Measurements from ENCODE around the gene FCER1A. TPM values are rescaled to one million over a fixed set of nuclear protein-coding genes. Genes with fewer than 3 reads are reported as not detected.
"Not testable (repeated sequence)": the region's sequence is repeated elsewhere in the genome, so short reads cannot be mapped to it uniquely, and the experiment has no call there.

FCER1A gene
- total RNA-seq, 1 donor from 2014 or later: not detected

DNA sequence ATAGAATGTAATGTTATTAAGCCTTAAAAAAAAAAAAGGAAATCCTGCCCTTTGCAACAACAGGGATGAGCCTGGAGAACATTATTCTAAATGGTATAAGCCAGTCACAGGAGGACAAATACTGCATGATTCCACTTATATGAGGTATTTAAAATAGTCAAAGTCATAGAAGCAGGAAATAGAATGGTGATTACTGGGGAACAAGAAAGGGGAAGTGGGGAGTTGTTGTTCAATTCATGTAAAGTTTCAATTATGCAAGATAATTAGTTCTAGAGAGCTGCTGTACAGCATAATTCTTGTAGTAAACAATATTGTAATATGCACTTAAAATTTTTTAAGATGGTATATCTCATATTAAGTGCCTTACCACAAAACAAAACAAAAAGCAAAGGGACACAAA lies 13.2 kb downstream of the FCER1A start:
- H3K4me3 Mint-ChIP-seq: no peak overlapping the region
- H3K9me3 Mint-ChIP-seq: no peaks in the 10 kb centered on the region
- H3K36me3 Mint-ChIP-seq (ENCODE audit: low read depth): no peaks in the 10 kb centered on the region
- DNase-seq: no peak
- intact Hi-C loops (cut with micrococcal nuclease): no loop called here
- no peak overlapping the region for H3K27ac Mint-ChIP-seq
- no peaks in the 10 kb centered on the region for H3K4me1 Mint-ChIP-seq
- H3K27me3 Mint-ChIP-seq: no peaks in the 10 kb centered on the region

DNA sequence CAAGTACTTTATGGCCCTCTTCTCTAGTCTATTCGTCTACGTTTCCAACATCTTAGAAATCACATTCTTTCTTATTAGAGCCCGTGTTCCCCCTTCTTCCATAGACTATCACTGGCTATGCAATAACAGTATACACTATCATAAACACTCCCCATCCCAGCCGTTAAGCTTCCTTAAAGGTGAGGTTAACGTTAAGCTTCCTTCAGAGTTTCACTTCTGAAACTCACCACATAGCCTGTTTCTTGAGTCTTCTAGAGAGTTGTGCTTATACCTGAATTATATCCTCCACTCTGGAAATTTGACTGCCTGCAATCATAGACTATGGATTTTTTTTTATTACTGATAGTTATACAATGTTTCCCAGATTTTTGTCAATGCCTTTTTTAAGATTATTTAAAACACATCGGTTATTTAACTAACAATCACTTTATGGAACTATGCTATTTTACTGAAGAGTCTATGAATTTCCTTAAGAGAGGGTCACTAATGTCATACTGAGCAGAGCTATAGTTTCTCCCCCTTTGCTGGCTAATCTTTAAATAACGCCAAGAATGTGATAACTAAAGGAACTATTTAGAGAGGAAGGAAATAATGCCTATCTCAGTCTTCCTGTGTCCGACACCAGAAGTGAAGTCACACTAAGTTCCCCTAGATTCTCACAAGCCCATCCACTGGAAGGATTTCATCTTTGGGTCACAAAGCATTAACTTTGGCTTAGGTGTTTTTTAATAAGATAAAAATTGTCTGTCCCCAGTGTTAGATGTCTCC lies 16.8 kb downstream of the FCER1A start:
- Mint-ChIP-seq H3K4me3 (no peak overlapping the region), H3K27ac (no peak overlapping the region), H3K36me3 (ENCODE audit: low read depth) (no peaks in the 10 kb centered on the region), H3K4me1 (no peaks in the 10 kb centered on the region), H3K9me3 (no peaks in the 10 kb centered on the region), H3K27me3 (no peaks in the 10 kb centered on the region)
- no peak for DNase-seq
- intact Hi-C loops (cut with micrococcal nuclease): no loop called here

DNA sequence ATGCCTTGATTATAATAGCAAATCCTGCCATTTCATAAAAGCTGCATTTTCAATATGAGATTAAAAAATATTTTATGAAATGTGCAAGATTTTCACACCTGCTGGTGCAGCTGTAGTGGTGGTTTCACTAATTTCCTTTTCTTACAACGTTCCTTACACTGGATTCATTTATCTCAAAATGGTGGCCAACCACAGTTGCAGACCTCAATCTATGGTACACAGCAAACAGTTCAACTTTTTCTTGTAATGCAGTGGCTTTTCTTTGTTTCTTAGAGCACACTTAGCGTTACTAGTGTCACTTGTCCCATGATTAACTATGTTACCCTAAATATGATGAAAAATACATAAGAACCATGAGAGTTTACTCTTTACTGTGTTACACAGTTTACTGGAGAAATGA lies 32.7 kb downstream of the FCER1A start:
- DNase-seq: no peak
- no peak overlapping the region for H3K4me3 Mint-ChIP-seq
- H3K27ac Mint-ChIP-seq: no peak overlapping the region
- intact Hi-C loops (cut with micrococcal nuclease): no loop called here
- no peaks in the 10 kb centered on the region for H3K27me3 Mint-ChIP-seq
- H3K4me1 Mint-ChIP-seq: no peaks in the 10 kb centered on the region
- H3K36me3 Mint-ChIP-seq (ENCODE audit: low read depth): no peaks in the 10 kb centered on the region
- no peaks in the 10 kb centered on the region for H3K9me3 Mint-ChIP-seq

DNA sequence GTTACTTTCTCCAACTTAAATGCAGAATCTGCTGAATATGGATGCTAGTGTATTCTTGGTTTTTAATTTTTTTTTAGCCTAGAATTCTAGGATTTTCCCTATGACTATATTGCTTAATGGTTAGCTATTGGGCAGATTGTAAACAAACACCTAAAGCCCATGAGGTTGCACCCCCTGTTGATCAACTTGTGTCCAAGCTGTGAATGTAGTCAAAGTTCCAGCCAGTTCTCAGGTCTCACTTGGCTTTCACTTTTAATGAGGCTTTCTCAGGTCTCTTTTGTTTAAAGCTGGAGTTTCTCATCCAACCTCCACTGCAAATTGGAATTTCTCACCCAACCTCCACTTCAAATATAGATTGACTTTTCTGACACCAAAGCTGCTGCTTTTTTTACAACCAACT lies 35.9 kb downstream of the FCER1A start:
- DNase-seq: no peak
- intact Hi-C loops (cut with micrococcal nuclease): no loop called here
- no peaks in the 10 kb centered on the region for H3K36me3 Mint-ChIP-seq (ENCODE audit: low read depth)

DNA sequence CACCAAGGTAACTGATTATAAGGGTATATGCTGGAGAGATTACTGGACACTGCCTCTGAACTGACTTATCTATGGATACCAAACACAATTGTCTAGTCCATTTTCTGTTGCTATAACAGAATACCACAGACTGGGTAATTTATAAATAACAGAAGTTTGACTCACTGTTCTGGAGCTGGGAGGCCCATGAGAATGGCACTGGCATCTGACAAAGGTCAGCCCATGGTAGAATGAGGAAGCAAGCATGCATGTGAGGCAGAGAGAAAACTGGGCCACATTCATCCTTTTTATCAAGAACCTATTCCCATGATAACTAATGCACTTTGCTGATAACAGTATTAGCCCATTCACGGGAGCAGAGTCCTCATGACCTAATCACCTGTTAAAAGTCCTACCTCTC lies 37.4 kb downstream of the FCER1A start:
- H3K27me3 Mint-ChIP-seq: no peaks in the 10 kb centered on the region
- intact Hi-C loops (cut with micrococcal nuclease): no loop called here
- no peak overlapping the region for H3K4me3 Mint-ChIP-seq
- no peaks in the 10 kb centered on the region for H3K9me3 Mint-ChIP-seq
- DNase-seq: no peak
- H3K4me1 Mint-ChIP-seq: no peaks in the 10 kb centered on the region
- H3K36me3 Mint-ChIP-seq (ENCODE audit: low read depth): no peaks in the 10 kb centered on the region
- no peak overlapping the region for H3K27ac Mint-ChIP-seq

More for the DNA sequence above, 35.9 kb downstream of the FCER1A start:
- Mint-ChIP-seq H3K27ac (no peak overlapping the region), H3K27me3 (no peaks in the 10 kb centered on the region), H3K4me3 (no peak overlapping the region), H3K4me1 (no peaks in the 10 kb centered on the region), H3K9me3 (no peaks in the 10 kb centered on the region)

DNA sequence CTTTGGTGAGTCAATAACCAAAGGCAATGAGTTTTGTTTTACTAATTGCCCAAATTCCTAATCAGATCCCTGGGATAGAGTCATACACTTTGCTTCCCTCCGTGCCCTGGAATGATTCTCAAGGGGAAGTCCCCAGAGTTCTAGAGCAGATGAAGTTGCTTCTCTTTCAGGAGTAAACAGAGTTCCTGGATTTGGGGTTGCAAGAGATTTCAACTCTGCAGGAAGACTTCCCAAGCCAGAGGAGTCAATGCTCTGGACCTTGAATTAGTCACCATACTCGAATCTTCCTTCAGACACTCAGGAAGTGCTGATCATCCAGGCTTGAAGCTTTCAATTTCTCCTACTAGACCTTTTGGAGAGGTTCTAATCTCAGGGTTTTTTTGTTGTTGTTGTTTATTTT lies 39.6 kb downstream of the FCER1A start:
- no peaks in the 10 kb centered on the region for H3K9me3 Mint-ChIP-seq
- H3K27ac Mint-ChIP-seq: no peak overlapping the region
- no peak for DNase-seq
- H3K4me1 Mint-ChIP-seq: no peaks in the 10 kb centered on the region
- H3K36me3 Mint-ChIP-seq (ENCODE audit: low read depth): no peaks in the 10 kb centered on the region
- H3K27me3 Mint-ChIP-seq: no peaks in the 10 kb centered on the region
- H3K4me3 Mint-ChIP-seq: no peak overlapping the region
- intact Hi-C loops (cut with micrococcal nuclease): no loop called here

DNA sequence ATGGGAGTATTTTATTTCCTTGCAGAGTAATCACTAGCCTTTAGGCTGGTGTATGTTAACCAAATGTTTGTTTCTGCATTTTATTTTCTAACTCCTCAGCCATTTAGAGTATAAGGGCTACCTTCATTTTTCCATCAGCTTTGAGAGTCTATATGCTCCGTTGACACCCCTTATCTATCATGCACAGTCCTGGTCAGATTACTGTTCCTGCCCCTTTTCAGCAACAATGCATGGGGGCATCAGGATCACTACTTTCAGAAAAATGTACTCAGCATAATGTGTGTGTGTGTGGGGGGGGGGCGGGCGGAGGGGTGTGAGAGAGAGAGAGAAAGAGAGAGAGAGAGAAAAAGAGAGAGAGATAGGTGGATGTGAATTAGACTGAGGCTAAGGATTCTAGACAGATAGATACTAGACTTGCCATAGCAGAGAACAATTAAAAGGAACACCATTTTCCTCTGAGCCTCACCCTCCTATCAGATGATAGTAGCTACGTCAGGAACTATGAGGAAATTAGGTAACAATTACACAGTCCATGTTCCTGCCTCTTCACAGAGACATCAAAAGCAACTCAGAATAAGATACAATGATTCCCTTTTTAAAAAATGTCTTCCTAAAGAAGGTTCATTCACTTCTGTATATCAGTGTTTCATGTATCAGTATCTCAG lies 40.8 kb downstream of the FCER1A start:
- Mint-ChIP-seq H3K4me1 (no peaks in the 10 kb centered on the region), H3K27ac (no peak overlapping the region), H3K36me3 (ENCODE audit: low read depth) (no peaks in the 10 kb centered on the region), H3K4me3 (no peak overlapping the region), H3K9me3 (peaks cover 4% of the 10 kb centered on the region), H3K27me3 (no peaks in the 10 kb centered on the region)
- intact Hi-C loops (cut with micrococcal nuclease): no loop called here
- DNase-seq: no peak

DNA sequence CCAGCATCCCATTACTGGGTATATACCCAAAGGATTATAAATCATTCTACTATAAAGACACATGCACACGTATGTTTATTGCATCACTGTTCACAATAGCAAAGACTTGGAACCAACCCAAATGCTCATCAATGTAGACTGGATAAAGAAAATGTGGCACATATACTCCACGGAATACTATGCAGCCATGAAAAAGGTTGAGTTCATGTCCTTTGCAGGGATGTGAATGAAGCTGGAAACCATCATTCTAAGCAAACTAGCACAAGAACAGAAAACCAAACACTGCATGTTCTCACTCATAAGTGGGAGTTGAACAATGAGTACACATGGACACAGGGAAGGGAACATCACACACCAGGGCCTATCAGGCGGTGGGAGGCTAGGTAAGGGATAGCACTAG lies 47.2 kb downstream of the FCER1A start:
- DNase-seq; H3K36me3 Mint-ChIP-seq (ENCODE audit: low read depth); H3K4me3 Mint-ChIP-seq; H3K27ac Mint-ChIP-seq; intact Hi-C loops (cut with micrococcal nuclease); H3K27me3 Mint-ChIP-seq; H3K4me1 Mint-ChIP-seq: not testable (repeated sequence)
- H3K9me3 Mint-ChIP-seq: peaks cover 14% of the 10 kb centered on the region

DNA sequence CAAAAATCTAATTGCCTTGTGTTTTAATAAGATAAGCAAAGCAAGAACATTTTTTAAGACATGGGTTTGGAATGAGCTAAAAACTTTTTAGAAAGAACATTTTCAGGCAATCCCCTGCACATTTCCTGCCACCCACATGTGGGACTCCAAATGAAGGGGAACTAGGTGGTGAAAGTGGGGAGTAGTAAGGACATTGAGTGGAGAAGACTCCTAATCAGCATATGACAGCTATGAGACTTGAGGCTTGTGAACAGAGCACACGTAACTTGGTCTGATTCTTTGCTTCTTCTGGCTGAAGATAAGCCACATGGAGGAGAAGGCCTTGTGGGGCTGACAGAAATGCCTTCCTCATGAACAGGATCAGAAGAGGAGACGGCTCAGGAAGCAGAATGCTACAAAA lies 50.3 kb downstream of the FCER1A start:
- DNase-seq: no peak
- peaks cover 14% of the 10 kb centered on the region for H3K9me3 Mint-ChIP-seq
- H3K36me3 Mint-ChIP-seq (ENCODE audit: low read depth): no peaks in the 10 kb centered on the region
- H3K4me3 Mint-ChIP-seq: no peak overlapping the region
- no peaks in the 10 kb centered on the region for H3K4me1 Mint-ChIP-seq
- H3K27ac Mint-ChIP-seq: no peak overlapping the region
- intact Hi-C loops (cut with micrococcal nuclease): no loop called here
- H3K27me3 Mint-ChIP-seq: no peaks in the 10 kb centered on the region

Other genes with a start within 250 kb of the FCER1A start
- gene AIM2, start 225.6 kb upstream of the FCER1A start, total RNA-seq: 75.9 and 80.1 TPM in 2 replicates
- not detected in 2 replicates for gene CADM3, start 130.7 kb upstream of the FCER1A start, total RNA-seq
- gene ACKR1, start 97.5 kb upstream of the FCER1A start, total RNA-seq: not detected in 2 replicates
- not detected in 2 replicates for gene OR10J4, start 129.9 kb downstream of the FCER1A start, total RNA-seq
- not detected in 2 replicates for gene OR10J1, start 137.4 kb downstream of the FCER1A start, total RNA-seq
- gene OR10J5, start 233.7 kb downstream of the FCER1A start, total RNA-seq: not detected in 2 replicates